Loucy (cell line): ENCODE results near the gene LTA.

Experiments used
- EZH2phosphoT487 ChIP-seq: fragments of 200-600 bp; IDR thresholded peaks from 2 replicates; pipeline ENCODE4 v1.6.1; 2018; ENCODE audit warnings: antibody characterized with exemption, mild to moderate bottlenecking, moderate library complexity, borderline replicate concordance
- TF ChIP-seq, protein P1 (sequence below): fragments of 200-600 bp; sonication (generic); conservative IDR thresholded peaks from 2 replicates; pipeline ENCODE4 v1.5.1; 2014; ENCODE audit warnings: mild to moderate bottlenecking, antibody characterized with exemption, low read length

DNA sequence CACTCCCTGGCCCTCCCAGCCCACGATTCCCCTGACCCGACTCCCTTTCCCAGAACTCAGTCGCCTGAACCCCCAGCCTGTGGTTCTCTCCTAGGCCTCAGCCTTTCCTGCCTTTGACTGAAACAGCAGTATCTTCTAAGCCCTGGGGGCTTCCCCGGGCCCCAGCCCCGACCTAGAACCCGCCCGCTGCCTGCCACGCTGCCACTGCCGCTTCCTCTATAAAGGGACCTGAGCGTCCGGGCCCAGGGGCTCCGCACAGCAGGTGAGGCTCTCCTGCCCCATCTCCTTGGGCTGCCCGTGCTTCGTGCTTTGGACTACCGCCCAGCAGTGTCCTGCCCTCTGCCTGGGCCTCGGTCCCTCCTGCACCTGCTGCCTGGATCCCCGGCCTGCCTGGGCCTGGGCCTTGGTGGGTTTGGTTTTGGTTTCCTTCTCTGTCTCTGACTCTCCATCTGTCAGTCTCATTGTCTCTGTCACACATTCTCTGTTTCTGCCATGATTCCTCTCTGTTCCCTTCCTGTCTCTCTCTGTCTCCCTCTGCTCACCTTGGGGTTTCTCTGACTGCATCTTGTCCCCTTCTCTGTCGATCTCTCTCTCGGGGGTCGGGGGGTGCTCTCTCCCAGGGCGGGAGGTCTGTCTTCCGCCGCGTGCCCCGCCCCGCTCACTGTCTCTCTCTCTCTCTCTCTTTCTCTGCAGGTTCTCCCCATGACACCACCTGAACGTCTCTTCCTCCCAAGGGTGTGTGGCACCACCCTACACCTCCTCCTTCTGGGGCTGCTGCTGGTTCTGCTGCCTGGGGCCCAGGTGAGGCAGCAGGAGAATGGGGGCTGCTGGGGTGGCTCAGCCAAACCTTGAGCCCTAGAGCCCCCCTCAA, at the start of gene LTA:
- TF ChIP-seq, protein P1, sequence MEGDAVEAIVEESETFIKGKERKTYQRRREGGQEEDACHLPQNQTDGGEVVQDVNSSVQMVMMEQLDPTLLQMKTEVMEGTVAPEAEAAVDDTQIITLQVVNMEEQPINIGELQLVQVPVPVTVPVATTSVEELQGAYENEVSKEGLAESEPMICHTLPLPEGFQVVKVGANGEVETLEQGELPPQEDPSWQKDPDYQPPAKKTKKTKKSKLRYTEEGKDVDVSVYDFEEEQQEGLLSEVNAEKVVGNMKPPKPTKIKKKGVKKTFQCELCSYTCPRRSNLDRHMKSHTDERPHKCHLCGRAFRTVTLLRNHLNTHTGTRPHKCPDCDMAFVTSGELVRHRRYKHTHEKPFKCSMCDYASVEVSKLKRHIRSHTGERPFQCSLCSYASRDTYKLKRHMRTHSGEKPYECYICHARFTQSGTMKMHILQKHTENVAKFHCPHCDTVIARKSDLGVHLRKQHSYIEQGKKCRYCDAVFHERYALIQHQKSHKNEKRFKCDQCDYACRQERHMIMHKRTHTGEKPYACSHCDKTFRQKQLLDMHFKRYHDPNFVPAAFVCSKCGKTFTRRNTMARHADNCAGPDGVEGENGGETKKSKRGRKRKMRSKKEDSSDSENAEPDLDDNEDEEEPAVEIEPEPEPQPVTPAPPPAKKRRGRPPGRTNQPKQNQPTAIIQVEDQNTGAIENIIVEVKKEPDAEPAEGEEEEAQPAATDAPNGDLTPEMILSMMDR = no peak
- TF ChIP-seq EZH2phosphoT487 = no peak
